ENCODE measurements around the gene SPC25.

SPC25 gene

GRCh38 chr2:168830958-168831357 is 59.3 kb downstream of the SPC25 start:
- no peak for DNase-seq (ENCODE audit: extremely low read depth, insufficient read length)

GRCh38 chr2:168825126-168825525 is 65.1 kb downstream of the SPC25 start:
- no peak for DNase-seq (ENCODE audit: extremely low read depth, insufficient read length)
- Histone ChIP-seq H3K27me3 (replicated peaks; ENCODE audit: control insufficient read depth, insufficient read depth, low read length) (no peaks in the 10 kb centered on the region), H3K4me3 (replicated peaks; ENCODE audit: low read depth, low read length) (no peak overlapping the region), H3K36me3 (ENCODE audit: control insufficient read depth, insufficient read depth, low read length) (no peaks in the 10 kb centered on the region)
- no peak for TF ChIP-seq CTCF (IDR thresholded peaks at IDR 0.05; ENCODE audit: insufficient read depth, low read length, poor library complexity, severe bottlenecking)

More at GRCh38 chr2:168830958-168831357, 59.3 kb downstream of the SPC25 start:
- Histone ChIP-seq H3K36me3 (ENCODE audit: control insufficient read depth, insufficient read depth, low read length) (no peaks in the 10 kb centered on the region), H3K27me3 (replicated peaks; ENCODE audit: control insufficient read depth, insufficient read depth, low read length) (no peaks in the 10 kb centered on the region), H3K4me3 (replicated peaks; ENCODE audit: low read depth, low read length) (no peak overlapping the region)
- TF ChIP-seq CTCF (IDR thresholded peaks at IDR 0.05; ENCODE audit: insufficient read depth, low read length, poor library complexity, severe bottlenecking), result no peak

GRCh38 chr2:168821992-168822391 is 68.2 kb downstream of the SPC25 start:
- no peak overlapping the region for H3K4me3 ChIP-seq (replicated peaks; ENCODE audit: low read depth, low read length)
- DNase-seq (ENCODE audit: extremely low read depth, insufficient read length), result no peak
- H3K27me3 ChIP-seq (replicated peaks; ENCODE audit: control insufficient read depth, insufficient read depth, low read length), result no peaks in the 10 kb centered on the region
- H3K36me3 ChIP-seq (ENCODE audit: control insufficient read depth, insufficient read depth, low read length), result no peaks in the 10 kb centered on the region
- TF ChIP-seq CTCF (IDR thresholded peaks at IDR 0.05; ENCODE audit: insufficient read depth, low read length, poor library complexity, severe bottlenecking), result no peak

GRCh38 chr2:168821577-168821976 is 68.7 kb downstream of the SPC25 start:
- no peak for DNase-seq (ENCODE audit: extremely low read depth, insufficient read length)
- H3K4me3 ChIP-seq (replicated peaks; ENCODE audit: low read depth, low read length), result no peak overlapping the region
- no peak for TF ChIP-seq CTCF (IDR thresholded peaks at IDR 0.05; ENCODE audit: insufficient read depth, low read length, poor library complexity, severe bottlenecking)
- no peaks in the 10 kb centered on the region for H3K27me3 ChIP-seq (replicated peaks; ENCODE audit: control insufficient read depth, insufficient read depth, low read length)
- H3K36me3 ChIP-seq (ENCODE audit: control insufficient read depth, insufficient read depth, low read length), result no peaks in the 10 kb centered on the region

Measured in GM06990 (cell line).